Keratinocyte (primary cell): ENCODE results near the gene HPCAL4. TPM values are rescaled to one million over a fixed set of nuclear protein-coding genes. Genes with fewer than 3 reads are reported as not detected.

Experiments
- DNase-seq: peaks from one replicate; pipeline ENCODE4 v3.0.0-alpha.2; 2011; ENCODE audit warnings: low read depth, missing footprints, low spot score
- FAIRE-seq: peaks from 2 replicates; lab custom pipeline; 2011; peaks lifted over from hg19 to GRCh38; lab: Jason Lieb, UNC
- H2AFZ ChIP-seq: 2 replicates; pipeline ENCODE4 v1.6.0; 2012; ENCODE audit warnings: low read length, control low read depth, inconsistent platforms; ENCODE audit not compliant: control insufficient read depth
- H3K27ac ChIP-seq: 2 replicates; pipeline ENCODE4 v1.5.1; 2011; ENCODE audit warnings: low read length; ENCODE audit not compliant: control insufficient read depth, insufficient read depth
- H3K27me3 ChIP-seq: 3 replicates; pipeline ENCODE4 v1.6.0; 2011; ENCODE audit warnings: low read length; ENCODE audit not compliant: control insufficient read depth, insufficient read depth; ENCODE audit errors: extremely low read depth
- H3K36me3 ChIP-seq, 2 experiments: 2 replicates in 1 of 2; 3 replicates in 1 of 2; pipeline ENCODE4 v1.5.1; 2011; ENCODE audit warnings: low read length in 2 of 2, mild to moderate bottlenecking in 1 of 2; ENCODE audit not compliant: control insufficient read depth in 2 of 2, insufficient read depth in 2 of 2; ENCODE audit errors: extremely low read depth in 1 of 2
- H3K4me1 ChIP-seq: 3 replicates; pipeline ENCODE4 v1.5.1; 2011; ENCODE audit warnings: low read length; ENCODE audit not compliant: control insufficient read depth, insufficient read depth; ENCODE audit errors: extremely low read depth
- H3K4me2 ChIP-seq: 3 replicates; pipeline ENCODE4 v1.6.0; 2011; ENCODE audit warnings: low read depth, low read length; ENCODE audit not compliant: control insufficient read depth, insufficient read depth; ENCODE audit errors: extremely low read depth
- H3K4me3 ChIP-seq, 3 experiments: fragments of 200-600 bp in 1 of 3; sonication (generic) in 1 of 3; 2 replicates in 2 of 3; 3 replicates in 1 of 3; pipeline ENCODE4 v1.5.1; 2011 to 2016; ENCODE audit warnings: low read length in 3 of 3, mild to moderate bottlenecking in 3 of 3, control low read depth in 2 of 3, inconsistent platforms in 1 of 3, low read depth in 1 of 3, mixed read lengths in 1 of 3, mixed run types in 1 of 3, moderate library complexity in 1 of 3; ENCODE audit not compliant: control insufficient read depth in 2 of 3, insufficient read depth in 2 of 3; ENCODE audit errors: extremely low read depth in 1 of 3
- H3K79me2 ChIP-seq: 2 replicates; pipeline ENCODE4 v1.6.0; 2012; ENCODE audit warnings: low read length; ENCODE audit not compliant: control insufficient read depth, insufficient read depth
- H3K9ac ChIP-seq: 3 replicates; pipeline ENCODE4 v1.6.0; 2011; ENCODE audit warnings: low read length; ENCODE audit not compliant: control insufficient read depth, insufficient read depth; ENCODE audit errors: extremely low read depth
- H3K9me1 ChIP-seq: 3 replicates; pipeline ENCODE4 v1.6.0; 2011; ENCODE audit warnings: low read length; ENCODE audit not compliant: control insufficient read depth, insufficient read depth; ENCODE audit errors: extremely low read depth
- H3K9me3 ChIP-seq: 2 replicates; pipeline ENCODE4 v1.5.1; 2012; ENCODE audit warnings: low read depth, low read length; ENCODE audit not compliant: control insufficient read depth
- H4K20me1 ChIP-seq: 3 replicates; pipeline ENCODE4 v1.6.0; 2011; ENCODE audit warnings: low read length; ENCODE audit not compliant: control insufficient read depth, insufficient read depth; ENCODE audit errors: extremely low read depth
- CTCF ChIP-seq, 3 experiments: IDR thresholded peaks in 1 of 3; conservative IDR thresholded peaks in 1 of 3; optimal IDR thresholded peaks in 1 of 3; 2 replicates in 2 of 3; 3 replicates in 1 of 3; pipeline versions ENCODE3 to v1.5.1; 2011; ENCODE audit warnings: low read length in 3 of 3, mild to moderate bottlenecking in 3 of 3, moderate library complexity in 2 of 3, control low read depth in 1 of 3, inconsistent platforms in 1 of 3; ENCODE audit not compliant: insufficient read depth in 2 of 3; ENCODE audit errors: extremely low read depth in 1 of 3
- EZH2 ChIP-seq: IDR thresholded peaks from one replicate; pipeline ENCODE4 v1.6.1; 2012; ENCODE audit warnings: inconsistent platforms, mild to moderate bottlenecking, low read length, moderate library complexity
- dilution Hi-C: fragments of 300-500 bp; cut with MboI; formaldehyde crosslinking; loops from one replicate; pipeline ENCODE4 v1.7.0; 2020; ENCODE audit warnings: low sequenced_read_pairs; ENCODE audit not compliant: extremely low pct_ligation_motif_present
- polyA plus RNA-seq, 5 experiments: library from polyadenylated mRNA; depleted of rRNA in 3 of 5; stranded (reverse) in 3 of 5; stranded (forward) in 1 of 5; unstranded in 1 of 5; fragments of >200 nt; gene quantifications; 1 replicate in 1 of 5; 2 replicates in 3 of 5; 3 replicates in 1 of 5; pipeline versions ENCODE4 v1.2.1 to v1.2.3, GENCODE V29; 2011 to 2012; ENCODE audit warnings: missing spikeins in 2 of 5, low read depth in 1 of 5, low replicate concordance in 1 of 5

The HPCAL4 gene
- polyA plus RNA-seq, 1 donor (not counting 4 experiments of a cell fraction or from before 2014, with no cell fraction given), result not detected

GRCh38 chr1:39671433-39671792, 19.8 kb downstream of the HPCAL4 start:
- no peak overlapping the region for H3K9ac ChIP-seq
- no peaks in the 10 kb centered on the region for H3K4me1 ChIP-seq
- no peaks in the 10 kb centered on the region for H4K20me1 ChIP-seq
- DNase-seq (no peak), FAIRE-seq (no peak)
- peaks cover 55% of the 10 kb centered on the region for H3K27me3 ChIP-seq
- H2AFZ ChIP-seq, result no peak overlapping the region
- H3K4me2 ChIP-seq, result peak overlapping the region; percentile 50
- dilution Hi-C loops, result no loop called here
- no peaks in the 10 kb centered on the region for H3K9me1 ChIP-seq
- no peaks in the 10 kb centered on the region for H3K9me3 ChIP-seq
- no peak overlapping the region for H3K4me3 ChIP-seq
- TF ChIP-seq CTCF (optimal IDR thresholded peaks at IDR 0.05 in 1 of 3, IDR thresholded peaks at IDR 0.05 in 1 of 3, conservative IDR thresholded peaks at IDR 0.05 in 1 of 3; ENCODE audit: extremely low read depth in 1 of 3, insufficient read depth in 2 of 3, low read length in 3 of 3) (no peak), EZH2 (peak; percentile 43)
- H3K27ac ChIP-seq, result no peak overlapping the region
- H3K36me3 ChIP-seq, result no peaks in the 10 kb centered on the region
- H3K79me2 ChIP-seq, result no peaks in the 10 kb centered on the region

- no peak for FAIRE-seq
- Histone ChIP-seq H3K4me1 (no peaks in the 10 kb centered on the region), H4K20me1 (no peaks in the 10 kb centered on the region), H3K27me3 (peaks cover 60% of the 10 kb centered on the region), H3K27ac (no peak overlapping the region), H3K9ac (no peak overlapping the region), H3K4me2 (no peak overlapping the region), H3K9me1 (no peaks in the 10 kb centered on the region), H3K36me3 (no peaks in the 10 kb centered on the region), H3K4me3 (no peak overlapping the region), H3K79me2 (no peaks in the 10 kb centered on the region), H2AFZ (no peak overlapping the region), H3K9me3 (no peaks in the 10 kb centered on the region)
- no peak for TF ChIP-seq CTCF (optimal IDR thresholded peaks at IDR 0.05 in 1 of 3, IDR thresholded peaks at IDR 0.05 in 1 of 3, conservative IDR thresholded peaks at IDR 0.05 in 1 of 3; ENCODE audit: extremely low read depth in 1 of 3, insufficient read depth in 2 of 3, low read length in 3 of 3)
- TF ChIP-seq EZH2, result no peak
- DNase-seq, result no peak
- dilution Hi-C loops, result no loop called here
Measured at GRCh38 chr1:39670689-39671088, 20.5 kb downstream of the HPCAL4 start.
